Body of pancreas (tissue), 4 donors: ENCODE results near the gene DSCAM. TPM values are rescaled to one million over a fixed set of nuclear protein-coding genes. Genes with fewer than 3 reads are reported as not detected.

Experiments
- ATAC-seq: fragments of 150-250 bp; one replicate; pipeline ENCODE4 v1.9.1; 2016
- DNase-seq, 4 donors: peaks; one replicate each; pipeline ENCODE4 v3.0.0-alpha.2; 2019
- H3K27ac ChIP-seq, 4 donors: fragments of 200-600 bp; sonication (generic); 1 replicate in 3 of 4; 2 replicates in 1 of 4; pipeline versions ENCODE4 v1.5.1 to v1.6.1; 2016 to 2019; ENCODE audit warnings: mild to moderate bottlenecking in 1 of 4, mixed read lengths in 1 of 4, moderate library complexity in 1 of 4
- H3K27me3 ChIP-seq, 2 donors: fragments of 200-600 bp; sonication (generic); one replicate each; pipeline ENCODE4 v1.6.0; 2016; ENCODE audit warnings: mild to moderate bottlenecking in 1 of 2
- H3K36me3 ChIP-seq, 2 donors: fragments of 200-600 bp; sonication (generic); replicated peaks in 1 of 2; 2 replicates each; pipeline ENCODE4 v1.5.1; 2016; ENCODE audit warnings: low read depth in 2 of 2; ENCODE audit not compliant: insufficient read depth in 1 of 2
- H3K4me1 ChIP-seq: fragments of 200-600 bp; sonication (generic); one replicate; pipeline ENCODE4 v1.6.0; 2016
- H3K4me3 ChIP-seq, 2 donors: fragments of 200-600 bp; sonication (generic); 1 replicate in 1 of 2; 2 replicates in 1 of 2; pipeline ENCODE4 v1.5.1; 2016 to 2019
- H3K9me3 ChIP-seq, 3 donors: fragments of 200-600 bp; sonication (generic); 1 replicate in 2 of 3; 2 replicates in 1 of 3; pipeline ENCODE4 v1.5.1; 2016
- POLR2A ChIP-seq, 3 donors: fragments of 450-650 bp; IDR thresholded peaks; one replicate each; pipeline ENCODE4 v1.6.1; 2016; ENCODE audit warnings: antibody characterized with exemption in 3 of 3, mild to moderate bottlenecking in 2 of 3
- WGBS, 2 donors: methylation state at CpG; one replicate each; pipeline ENCODE4 v1.1.5; 2017; 5-methylcytosine and 5-hydroxymethylcytosine counted together
- intact Hi-C: fragments of 100-400 bp; cut with DNase I; formaldehyde crosslinking; loops from one replicate; pipeline ENCODE4 v1.15.1; 2023
- total RNA-seq, 2 donors: library from RNA; depleted of rRNA; stranded (reverse); fragments of >200 nt; gene quantifications; one replicate each; pipeline ENCODE4 v1.1.0, GENCODE V29; 2016
- TF ChIP-seq, protein P1 (sequence below), 7 experiments: fragments of 450-650 bp in 4 of 7; fragments of 200-600 bp in 3 of 7; sonication (generic) in 3 of 7; IDR thresholded peaks; one replicate each; pipeline ENCODE4 v1.5.1; 2016 to 2019; ENCODE audit warnings: antibody characterized with exemption in 7 of 7

The DSCAM gene
- total RNA-seq, 2 donors from 2014 or later = 0.26 TPM; not detected in 1

- Histone ChIP-seq H3K9me3 (no peaks in the 10 kb centered on the region), H3K4me3 (no peak overlapping the region), H3K36me3 (no peaks in the 10 kb centered on the region), H3K27ac (no peak overlapping the region), H3K4me1 (no peaks in the 10 kb centered on the region), H3K27me3 (no peaks in the 10 kb centered on the region)
- no peak for DNase-seq
- TF ChIP-seq POLR2A (IDR thresholded peaks at IDR 0.05) = no peak
- TF ChIP-seq, protein P1, sequence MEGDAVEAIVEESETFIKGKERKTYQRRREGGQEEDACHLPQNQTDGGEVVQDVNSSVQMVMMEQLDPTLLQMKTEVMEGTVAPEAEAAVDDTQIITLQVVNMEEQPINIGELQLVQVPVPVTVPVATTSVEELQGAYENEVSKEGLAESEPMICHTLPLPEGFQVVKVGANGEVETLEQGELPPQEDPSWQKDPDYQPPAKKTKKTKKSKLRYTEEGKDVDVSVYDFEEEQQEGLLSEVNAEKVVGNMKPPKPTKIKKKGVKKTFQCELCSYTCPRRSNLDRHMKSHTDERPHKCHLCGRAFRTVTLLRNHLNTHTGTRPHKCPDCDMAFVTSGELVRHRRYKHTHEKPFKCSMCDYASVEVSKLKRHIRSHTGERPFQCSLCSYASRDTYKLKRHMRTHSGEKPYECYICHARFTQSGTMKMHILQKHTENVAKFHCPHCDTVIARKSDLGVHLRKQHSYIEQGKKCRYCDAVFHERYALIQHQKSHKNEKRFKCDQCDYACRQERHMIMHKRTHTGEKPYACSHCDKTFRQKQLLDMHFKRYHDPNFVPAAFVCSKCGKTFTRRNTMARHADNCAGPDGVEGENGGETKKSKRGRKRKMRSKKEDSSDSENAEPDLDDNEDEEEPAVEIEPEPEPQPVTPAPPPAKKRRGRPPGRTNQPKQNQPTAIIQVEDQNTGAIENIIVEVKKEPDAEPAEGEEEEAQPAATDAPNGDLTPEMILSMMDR (IDR thresholded peaks at IDR 0.05) = no peak
- no peak for ATAC-seq
- WGBS, 2 donors = 25 to 44% methylated on average over 1 of the region's 1 CpG
- intact Hi-C loops = no loop called here
Measured at GRCh38 chr21:40011371-40011770, 835.6 kb downstream of the DSCAM start.

DNA sequence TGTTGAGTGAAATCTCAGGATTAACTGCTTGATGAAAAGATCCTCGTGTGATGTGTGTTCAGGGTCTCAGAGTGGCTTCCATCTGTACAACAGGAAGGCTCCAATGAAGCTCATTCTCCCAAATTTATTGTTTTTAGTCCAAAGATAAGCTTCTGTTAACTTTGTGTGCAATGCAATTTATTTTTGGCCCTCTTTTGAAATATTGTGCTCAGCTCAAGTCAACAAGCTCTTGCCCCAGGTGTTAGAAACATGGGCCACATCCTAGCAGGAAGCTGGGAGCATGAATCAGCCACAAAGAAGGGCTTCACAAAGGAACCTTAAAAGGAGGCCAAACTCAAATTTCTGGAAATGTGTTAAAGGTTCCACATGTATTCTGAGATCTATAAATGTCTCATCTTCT lies 844.0 kb downstream of the DSCAM start:
- Histone ChIP-seq H3K27ac (no peak overlapping the region), H3K9me3 (no peaks in the 10 kb centered on the region), H3K36me3 (no peaks in the 10 kb centered on the region), H3K4me3 (no peak overlapping the region), H3K27me3 (no peaks in the 10 kb centered on the region), H3K4me1 (no peaks in the 10 kb centered on the region)
- intact Hi-C loops = no loop called here
- no peak for TF ChIP-seq POLR2A (IDR thresholded peaks at IDR 0.05)
- TF ChIP-seq, protein P1 (IDR thresholded peaks at IDR 0.05) = no peak
- DNase-seq = no peak
- no peak for ATAC-seq
- 21 to 42% methylated on average over 1 of the region's 1 CpG for WGBS, 2 donors

DNA sequence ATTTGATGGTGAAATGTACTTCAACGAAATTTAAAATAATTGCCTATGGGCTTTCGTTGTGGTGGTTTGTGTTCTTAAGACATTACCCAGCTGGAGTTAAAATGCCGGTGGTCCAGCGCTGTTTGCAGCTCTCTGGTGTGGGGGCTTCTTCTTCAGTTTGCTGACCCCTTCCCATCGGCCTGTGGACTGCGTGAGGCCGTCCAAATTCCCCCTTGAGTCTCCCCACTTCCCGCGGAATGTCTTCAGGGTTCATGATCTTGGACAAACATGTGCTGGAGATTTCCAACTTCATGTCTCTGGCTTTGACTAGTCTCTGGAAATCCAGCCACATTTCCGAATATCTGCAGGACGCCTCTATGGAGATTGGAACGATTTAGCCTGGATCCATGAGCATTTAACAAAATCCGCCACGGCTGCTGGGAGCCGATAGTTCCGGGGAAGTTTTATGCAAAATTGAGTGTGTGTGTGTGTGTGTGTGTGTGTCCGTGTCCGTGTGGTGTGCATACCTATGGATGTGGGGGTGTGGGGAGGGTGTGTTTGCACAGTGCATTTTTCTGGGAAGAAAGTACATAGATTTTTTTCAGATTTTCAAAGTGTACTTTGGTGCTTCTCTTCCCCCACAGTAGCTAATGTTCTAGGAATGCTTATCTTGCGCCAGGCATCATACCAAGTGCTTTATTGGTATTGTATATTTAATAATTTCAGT lies 862.5 kb downstream of the DSCAM start:
- WGBS, 2 donors = 43 to 50% methylated on average over 19 of the region's 19 CpGs
- no peaks in the 10 kb centered on the region for H3K27me3 ChIP-seq
- no peak overlapping the region for H3K4me3 ChIP-seq
- ATAC-seq (no peak), DNase-seq (no peak)
- no peaks in the 10 kb centered on the region for H3K9me3 ChIP-seq
- intact Hi-C loops = no loop called here
- no peaks in the 10 kb centered on the region for H3K4me1 ChIP-seq
- H3K36me3 ChIP-seq = no peaks in the 10 kb centered on the region
- TF ChIP-seq, protein P1 (IDR thresholded peaks at IDR 0.05) = no peak
- TF ChIP-seq POLR2A (IDR thresholded peaks at IDR 0.05) = no peak
- H3K27ac ChIP-seq = no peak overlapping the region

DNA sequence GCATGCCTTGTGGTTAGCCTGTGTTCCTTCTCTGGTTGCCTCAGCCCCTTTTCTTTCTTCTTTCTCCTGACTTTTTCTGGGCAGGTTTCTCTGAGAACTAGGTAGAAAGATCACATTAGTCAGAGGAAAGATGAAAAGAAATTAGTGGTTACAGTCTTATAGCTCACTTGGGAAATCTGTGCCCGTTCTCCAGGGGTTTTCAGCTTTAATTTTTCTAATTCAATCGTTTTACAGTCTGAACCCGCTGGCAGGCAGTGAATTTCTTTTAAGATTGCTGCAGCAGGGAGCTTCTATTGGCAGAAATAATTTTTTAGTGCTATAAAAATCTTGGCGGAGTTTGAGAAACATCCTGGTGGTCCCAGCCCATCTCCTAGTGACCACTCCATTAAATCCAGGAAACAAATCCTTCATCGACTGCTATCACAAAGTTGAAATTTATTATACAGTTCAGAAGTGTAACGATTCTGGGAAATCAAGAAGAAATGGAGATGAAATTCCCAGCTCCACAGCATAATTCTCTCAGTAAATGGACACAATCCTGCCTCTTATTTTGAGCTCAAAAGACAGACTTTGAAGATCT lies 866.6 kb downstream of the DSCAM start:
- 39 to 41% methylated on average over 6 of the region's 6 CpGs for WGBS, 2 donors
- Histone ChIP-seq H3K27ac (no peak overlapping the region), H3K36me3 (no peaks in the 10 kb centered on the region), H3K4me1 (no peaks in the 10 kb centered on the region), H3K9me3 (no peaks in the 10 kb centered on the region), H3K4me3 (no peak overlapping the region), H3K27me3 (no peaks in the 10 kb centered on the region)
- TF ChIP-seq, protein P1 (IDR thresholded peaks at IDR 0.05) = no peak
- no peak for TF ChIP-seq POLR2A (IDR thresholded peaks at IDR 0.05)
- intact Hi-C loops = no loop called here
- DNase-seq = no peak
- ATAC-seq = no peak

DNA sequence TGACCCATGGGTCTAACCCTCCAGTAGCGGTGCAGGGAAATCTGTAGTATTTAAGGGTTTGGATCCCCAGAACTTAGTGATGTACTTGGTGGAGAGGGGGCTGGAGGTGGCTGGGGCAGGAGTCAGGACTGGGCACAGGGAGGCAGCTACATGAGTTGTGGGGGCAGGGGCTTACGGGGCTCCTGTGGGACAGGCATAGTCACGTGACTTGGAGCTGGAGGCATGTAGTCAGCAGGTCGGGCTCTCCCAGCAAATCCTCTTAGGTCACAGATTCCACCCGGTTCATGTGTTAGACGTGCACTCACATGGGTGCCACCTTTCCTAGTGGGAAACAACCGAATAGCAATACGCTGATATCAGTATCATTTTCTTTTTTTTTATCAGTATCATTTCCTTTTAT lies 867.6 kb downstream of the DSCAM start:
- Histone ChIP-seq H3K4me3 (no peak overlapping the region), H3K27me3 (no peaks in the 10 kb centered on the region), H3K4me1 (no peaks in the 10 kb centered on the region), H3K36me3 (no peaks in the 10 kb centered on the region), H3K9me3 (no peaks in the 10 kb centered on the region), H3K27ac (no peak overlapping the region)
- WGBS, 2 donors = 67 to 77% methylated on average over 8 of the region's 8 CpGs
- ATAC-seq = no peak
- intact Hi-C loops = no loop called here
- DNase-seq = no peak
- no peak for TF ChIP-seq POLR2A (IDR thresholded peaks at IDR 0.05)
- TF ChIP-seq, protein P1 (IDR thresholded peaks at IDR 0.05) = no peak
